HG03378 (cell line): ENCODE data around the gene PLCG2.
"Not testable (repeated sequence)": the region's sequence is repeated elsewhere in the genome, so short reads cannot be mapped to it uniquely, and the experiment has no call there.

Experiments
- ATAC-seq: cut with Tn5 transposase; IDR thresholded peaks from one replicate; pipeline ENCODE4 v1.9.1; 2021; ENCODE audit warnings: mild to moderate bottlenecking, moderate library complexity; ENCODE audit not compliant: unreplicated experiment

Gene PLCG2

DNA sequence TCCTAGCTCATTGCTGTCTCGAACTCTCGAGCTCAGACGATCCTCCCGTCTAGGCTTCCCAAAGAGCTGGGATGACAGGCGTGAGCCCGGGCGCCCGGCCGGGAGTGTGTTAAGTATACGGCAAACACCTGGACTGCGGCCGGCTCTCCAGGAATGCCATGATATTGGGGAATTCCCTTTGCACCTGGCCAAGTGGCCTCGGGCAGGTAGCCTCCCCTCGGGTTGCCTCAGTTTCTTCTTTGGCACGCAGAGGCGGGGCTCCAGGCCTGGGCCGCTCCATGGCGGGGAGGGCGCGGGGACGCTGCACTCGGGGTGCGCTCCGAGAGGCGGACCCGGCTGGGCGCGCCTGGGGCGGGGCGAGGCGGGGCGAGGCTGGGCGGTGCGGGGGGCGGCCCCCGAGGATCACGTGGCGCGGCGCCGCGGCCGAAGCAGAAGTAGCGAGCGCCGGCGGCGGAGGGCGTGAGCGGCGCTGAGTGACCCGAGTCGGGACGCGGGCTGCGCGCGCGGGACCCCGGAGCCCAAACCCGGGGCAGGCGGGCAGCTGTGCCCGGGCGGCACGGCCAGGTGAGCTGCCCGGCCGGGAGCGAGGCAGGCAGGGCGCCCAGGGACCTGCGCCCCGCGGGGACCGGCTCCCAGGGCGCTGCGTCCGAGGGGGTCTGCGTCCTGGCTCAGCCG lies at the start of gene PLCG2:
Gene PLCG2, plus strand, starts transcription at position 431 of the 675 bp plus-strand sequence. CDS start 6,699 bp downstream, outside the sequence.
- peak; percentile 64 for ATAC-seq

DNA sequence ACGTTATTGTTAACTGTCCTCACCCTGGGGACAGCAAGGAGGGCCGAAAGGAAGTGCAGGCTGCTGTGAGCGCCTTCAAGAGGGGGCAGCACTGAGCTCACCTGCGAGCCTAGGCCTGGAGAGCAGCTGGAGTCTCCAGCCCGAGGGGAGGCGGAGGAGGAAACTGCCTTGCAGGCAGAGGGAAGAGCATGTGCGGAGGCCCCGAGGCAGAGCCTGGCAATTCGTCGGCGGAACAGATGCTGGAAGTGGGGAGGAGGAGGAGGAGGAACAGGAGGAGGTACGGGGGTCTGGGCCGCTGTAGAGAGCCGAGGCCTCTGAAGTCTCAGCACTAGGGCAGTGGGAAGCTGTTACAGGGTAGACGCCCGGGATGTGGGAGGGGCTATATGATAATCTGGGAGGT lies 49.6 kb upstream of the PLCG2 start:
- no peak for ATAC-seq

DNA sequence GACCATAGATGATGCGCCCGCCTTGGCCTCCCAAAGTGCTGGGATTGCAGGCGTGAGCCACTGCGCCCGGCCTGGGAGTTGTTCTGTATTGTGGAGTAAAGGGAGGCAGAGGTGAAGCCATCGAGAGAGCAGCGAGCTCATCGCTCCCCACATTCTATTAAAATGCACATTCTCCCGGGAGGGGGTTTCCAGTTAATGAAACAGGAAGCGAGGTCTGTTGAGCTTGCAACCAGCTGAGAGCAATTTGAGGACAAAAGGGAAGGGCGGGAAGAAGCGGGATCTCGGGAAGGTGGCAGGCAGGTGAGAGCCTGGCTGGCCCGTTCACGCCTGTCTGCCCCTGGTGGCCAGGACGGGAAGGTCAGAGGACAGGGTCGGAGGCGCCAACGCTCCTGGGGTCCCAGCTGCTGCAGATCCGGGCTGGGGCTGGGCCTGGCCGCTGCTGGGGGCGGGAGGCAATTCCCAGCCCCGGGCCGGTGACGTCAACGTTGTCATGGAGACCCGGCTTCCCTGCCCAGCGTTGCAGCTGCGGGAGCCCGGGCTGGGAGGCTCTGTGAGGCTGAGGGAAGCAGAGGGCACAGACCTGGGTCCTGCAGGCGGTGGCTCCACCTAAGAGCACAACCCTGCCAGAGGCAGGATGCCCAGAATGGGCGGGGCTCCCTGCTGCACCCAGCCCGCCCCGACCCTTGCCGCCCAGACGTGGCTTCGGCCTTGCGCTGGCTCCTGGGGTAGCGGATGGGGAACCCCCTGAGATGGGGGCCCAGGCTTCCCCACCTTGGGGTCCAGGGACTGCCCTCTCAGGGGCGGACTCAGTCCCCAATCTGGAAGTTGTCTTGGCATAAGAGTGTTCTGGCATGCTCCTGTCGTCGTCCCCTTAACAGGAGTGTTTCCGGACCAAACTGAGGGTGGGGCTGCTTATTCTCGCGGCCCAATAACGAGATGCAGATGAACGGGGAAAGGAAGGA lies 48.7 kb upstream of the PLCG2 start:
- ATAC-seq = peak; percentile 65

DNA sequence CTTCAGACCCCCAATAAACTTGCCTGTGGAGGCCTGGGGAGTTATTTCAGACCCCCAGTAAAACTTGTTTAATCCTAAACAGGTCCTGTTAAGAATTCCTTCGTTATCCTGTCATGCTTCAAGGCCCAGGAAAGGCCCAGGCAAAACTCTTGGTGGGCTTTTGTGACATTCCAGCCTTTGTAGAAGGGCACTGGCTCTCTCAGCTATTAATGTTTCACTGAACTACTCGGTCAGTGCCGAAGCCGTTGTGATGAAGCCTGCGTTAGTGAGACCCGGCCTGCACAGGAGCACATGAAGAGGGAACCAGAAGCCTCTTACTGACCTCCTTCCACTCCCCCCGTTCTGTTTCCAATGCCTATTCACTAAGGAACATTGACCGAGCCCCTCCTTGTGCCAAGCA lies 47.4 kb upstream of the PLCG2 start:
- no peak for ATAC-seq

DNA sequence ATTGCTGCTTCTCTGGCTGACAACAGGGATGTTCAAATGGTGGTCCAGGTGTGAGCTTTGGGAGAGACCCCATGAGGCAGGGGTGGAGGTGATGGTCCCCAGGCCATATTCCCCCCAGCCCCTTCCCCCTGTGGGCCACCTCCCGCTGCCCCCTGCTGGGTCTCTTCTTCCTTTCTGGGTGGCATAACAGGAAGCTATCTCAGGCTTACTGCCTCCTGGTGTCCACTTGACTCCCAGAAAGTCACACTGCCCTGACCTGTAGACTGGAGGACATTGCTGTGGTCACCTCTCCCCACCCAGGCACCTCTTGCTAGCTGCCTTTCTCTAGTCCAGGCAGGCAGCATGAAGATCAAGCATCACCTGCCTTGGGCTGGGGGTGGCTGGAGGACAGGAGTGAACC lies 46.4 kb upstream of the PLCG2 start:
- ATAC-seq = no peak

DNA sequence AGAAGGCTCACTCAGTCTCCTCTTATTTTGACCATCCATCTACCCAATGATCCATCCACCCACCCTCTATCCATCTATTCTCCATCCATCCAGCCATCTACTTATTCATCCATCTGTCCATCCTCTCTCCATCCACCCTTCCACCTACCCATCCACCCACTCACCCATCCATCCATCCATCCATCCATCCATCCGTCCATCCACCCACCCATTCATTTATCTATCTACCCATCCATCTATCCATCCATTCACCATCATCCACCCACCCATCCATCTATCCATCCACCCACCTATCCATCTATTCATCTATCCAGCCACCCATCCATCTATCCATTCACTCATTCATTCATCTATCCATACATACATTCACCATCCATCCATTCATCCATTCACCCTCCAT lies 45.8 kb upstream of the PLCG2 start:
- ATAC-seq = no peak

DNA sequence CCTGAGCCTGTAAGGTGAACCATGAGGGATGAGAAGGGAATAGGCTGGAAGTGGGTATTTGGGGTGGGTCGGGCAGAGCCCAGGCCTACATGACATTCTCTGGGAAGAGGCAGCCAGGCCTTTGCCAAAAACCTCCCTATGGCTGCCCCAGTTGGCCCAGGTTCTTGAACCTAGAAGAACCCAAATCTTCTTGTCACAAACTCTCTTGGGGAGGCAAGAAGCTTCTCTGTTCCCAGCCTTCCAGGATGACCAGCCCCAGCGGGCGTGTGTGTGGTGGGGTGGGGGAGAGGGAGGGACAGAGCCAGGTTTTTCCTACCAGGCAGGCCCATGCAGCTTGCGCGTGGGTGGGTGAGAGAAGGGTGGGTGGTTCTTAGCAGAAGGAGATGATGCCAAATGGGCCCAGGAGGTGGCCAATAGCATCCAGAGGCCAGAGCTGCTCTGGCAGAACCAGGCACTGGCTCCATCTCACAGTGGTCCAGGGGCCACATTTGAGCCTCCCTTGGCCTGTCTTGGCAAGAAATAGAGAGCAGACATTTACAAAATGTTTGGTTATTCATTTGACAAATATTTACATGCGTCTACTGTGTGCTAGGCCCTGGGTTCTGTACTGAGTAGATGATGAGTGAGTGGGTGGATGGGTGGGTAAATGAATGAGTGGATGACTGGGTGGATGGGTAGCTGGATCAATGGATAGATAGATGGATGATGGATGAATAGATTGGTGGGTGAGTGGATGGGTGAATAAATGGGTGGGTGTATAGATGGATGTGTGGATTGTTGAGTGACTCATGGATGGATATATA lies 44.3 kb upstream of the PLCG2 start:
- ATAC-seq = no peak

DNA sequence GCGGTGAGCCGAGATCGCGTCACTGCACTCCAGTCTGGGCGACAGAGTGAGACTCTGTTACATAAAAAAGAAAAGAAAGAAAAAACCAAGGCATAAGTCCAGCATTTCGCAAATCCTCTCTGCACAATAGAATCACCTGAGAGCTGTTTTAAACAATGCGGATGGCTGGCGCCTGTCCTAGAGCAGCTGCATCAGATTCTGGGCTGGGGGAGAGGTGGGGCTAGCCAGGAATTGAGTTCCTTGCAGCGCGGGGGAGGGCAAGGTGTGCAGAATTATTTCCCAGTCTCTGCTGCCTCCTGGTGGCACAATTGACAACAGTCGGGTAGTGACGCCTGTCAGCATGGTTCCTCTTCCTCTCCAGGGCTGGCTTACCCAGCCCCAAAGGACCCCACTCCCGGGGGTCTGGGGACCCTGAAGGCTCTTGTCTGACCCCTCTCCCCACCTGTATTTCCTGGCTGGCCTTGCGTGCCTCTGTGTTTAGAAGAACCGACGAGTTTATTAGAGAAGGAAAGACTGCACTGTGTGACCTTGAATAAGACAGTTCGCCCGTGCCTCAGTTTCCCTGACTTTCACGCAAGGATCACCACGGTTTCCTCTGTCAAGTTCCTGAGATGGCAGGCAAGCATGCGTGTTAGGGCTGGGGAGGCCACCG lies 41.1 kb upstream of the PLCG2 start:
- ATAC-seq = peak; percentile 44

DNA sequence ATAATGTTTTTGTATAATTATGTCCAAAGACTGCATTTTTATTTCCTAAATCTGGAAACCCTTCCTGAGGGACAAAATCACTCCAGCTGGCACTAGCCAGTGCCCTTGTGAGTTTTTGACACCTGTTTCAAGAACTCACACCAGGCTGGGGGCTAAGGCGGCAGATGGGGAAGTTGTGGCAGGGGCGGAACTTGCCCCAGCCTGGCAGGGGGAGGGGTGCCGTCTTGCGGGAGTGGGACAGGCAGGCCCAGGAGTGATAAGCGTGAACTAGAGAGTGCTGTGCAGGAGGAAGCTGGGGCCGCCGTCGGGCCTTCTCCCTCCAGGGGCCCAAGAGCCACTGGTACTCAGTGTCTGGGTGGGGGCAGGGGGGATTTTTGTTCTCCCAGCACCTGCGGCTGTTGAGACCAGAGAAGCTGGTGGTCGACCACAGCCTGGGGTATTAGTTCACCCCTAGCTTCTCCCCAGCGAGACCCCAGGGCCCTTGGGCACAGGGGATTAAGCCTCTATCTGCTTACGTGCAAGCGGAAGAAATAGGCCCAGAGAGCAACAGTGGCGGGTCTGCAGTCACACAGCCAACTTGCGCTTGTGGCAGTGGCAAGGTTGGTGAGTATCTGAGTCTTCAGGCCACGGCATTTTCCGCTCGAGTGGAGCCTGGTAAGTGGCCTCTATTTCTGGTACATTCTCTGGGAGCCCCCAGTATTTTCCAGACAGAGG lies 40.2 kb upstream of the PLCG2 start:
- ATAC-seq = no peak

DNA sequence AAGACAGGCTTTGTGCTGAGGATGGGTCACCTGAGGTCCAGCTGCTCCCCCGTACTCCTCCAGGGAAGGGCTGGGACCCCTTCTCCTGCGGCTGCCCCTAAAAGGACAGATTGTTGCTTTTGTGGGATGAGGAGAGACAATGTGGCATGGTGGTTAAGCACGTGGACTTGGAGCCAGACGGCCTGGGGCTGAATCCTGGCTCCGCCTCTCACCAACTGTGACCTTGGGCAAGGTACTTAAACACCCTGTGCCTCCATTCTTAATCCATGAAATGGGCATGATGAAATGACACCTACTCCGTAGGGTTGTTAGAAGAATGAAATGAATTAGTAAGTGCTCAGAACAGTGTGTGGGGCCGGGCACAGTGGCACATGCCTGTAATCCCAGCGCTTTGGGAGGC lies 39.6 kb upstream of the PLCG2 start:
- ATAC-seq = no peak

DNA sequence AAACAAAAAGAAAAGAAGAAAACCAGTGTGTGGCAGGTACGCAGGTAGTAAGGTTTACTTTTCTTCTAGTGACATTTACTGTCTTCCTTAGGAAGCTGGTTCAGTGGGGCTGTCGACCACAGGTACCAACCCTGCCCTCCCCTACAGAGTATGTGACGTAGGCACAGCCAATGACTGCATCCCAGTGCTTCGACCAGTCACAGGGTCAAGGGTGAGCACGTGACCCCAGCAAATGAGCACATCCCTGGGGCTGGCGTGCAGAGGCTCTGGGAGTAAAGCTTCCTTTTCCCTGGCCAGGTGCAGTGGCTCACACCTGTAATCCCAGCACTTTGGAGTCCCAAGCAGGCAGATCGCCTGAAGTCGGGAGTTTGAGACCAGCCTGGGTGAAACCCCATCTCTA lies 38.9 kb upstream of the PLCG2 start:
- peak; percentile 42 for ATAC-seq

DNA sequence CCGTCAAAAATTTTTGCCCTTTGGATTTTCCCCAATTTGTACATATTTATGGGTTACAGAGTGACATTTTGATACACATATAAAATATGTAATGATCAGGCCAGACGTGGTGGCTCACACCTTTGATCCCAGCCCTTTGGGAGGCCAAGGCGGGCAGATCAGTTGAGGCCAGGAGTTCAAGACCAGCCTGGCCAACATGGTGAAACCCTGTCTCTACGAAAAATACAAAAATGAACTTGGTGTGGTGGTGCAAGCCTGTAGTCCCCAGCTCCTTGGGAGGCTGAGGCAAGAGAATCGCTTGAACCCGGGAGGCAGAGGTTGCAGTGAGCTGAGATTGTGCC lies 37.7 kb upstream of the PLCG2 start:
- ATAC-seq = not testable (repeated sequence)

DNA sequence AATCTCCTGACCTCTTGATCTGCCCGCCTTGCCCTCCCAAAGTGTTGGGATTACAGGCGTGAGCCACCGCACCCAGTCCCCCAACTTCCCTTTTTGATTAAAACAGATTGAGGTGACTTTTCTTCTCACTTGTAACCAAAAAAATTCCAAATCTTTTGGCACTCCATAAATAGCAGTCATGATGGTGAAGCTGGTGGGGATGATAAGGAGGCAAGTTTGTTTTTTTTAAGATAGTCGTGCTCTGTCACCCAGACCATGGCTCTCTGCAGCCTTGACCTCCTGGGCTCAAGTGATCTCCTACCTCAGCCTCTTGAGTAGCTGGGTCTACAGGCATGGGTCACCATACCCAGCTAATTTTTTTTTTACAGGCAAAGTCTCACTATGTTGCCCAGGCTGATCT lies 34.7 kb upstream of the PLCG2 start:
- no peak for ATAC-seq

DNA sequence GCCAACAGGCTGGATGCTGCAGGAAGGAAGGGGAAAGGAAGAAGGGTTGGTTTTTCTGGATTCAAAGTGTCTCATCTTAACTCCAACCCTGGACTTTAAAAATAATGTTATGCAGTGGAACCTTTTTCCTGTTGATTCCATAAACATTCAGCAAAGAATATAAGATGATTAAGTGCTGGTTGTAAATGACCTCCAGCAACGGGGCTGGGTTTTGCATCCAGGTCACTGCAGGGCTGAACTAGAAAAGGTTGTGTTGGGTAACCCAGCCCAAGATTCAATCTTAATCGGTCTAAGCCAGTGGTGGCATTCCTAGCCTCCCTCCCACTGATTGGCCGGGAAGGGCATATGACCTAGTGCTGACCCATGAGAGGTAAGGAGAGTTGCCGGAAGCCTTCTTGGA lies 34.2 kb upstream of the PLCG2 start:
- no peak for ATAC-seq

DNA sequence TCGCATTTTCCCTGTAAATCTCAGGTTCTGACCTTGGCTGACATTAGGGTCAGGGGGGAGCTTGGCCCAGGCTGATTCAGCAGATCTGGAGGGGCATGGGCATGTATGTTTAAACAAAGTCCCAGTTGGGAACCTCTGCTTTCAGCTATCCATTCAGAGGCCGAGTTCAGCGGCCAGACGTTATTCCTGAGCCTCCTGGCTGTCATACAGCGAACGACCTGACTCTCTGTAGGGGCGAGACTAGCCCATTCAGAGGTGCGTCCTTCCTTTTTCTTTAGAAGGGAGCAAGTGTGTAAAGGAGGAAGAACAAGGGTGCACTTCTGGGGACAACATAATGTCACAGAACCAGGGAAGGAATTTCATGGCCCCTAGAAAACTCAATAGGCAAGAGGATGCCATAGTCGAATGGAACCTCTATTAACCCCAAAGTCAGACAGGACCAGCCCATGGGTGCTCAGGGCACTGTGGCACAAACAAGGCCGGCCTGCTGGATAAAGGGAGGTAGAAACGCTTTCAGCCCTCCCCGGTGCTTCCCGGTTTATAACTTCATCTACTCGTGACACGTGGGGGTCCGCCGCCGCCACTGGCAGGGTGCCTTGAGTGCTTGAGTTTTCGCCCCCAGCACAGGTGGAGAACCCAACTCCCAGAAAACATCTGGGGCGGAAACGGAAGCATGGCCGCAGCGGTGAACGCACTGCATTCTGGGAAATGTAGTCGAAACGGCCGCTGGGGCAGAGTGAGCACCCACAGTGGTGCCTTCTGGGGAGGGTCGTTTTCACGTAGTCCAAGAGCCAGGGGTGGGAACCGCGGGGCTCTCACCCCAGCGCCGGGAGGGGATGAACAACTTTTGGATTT lies 33.2 kb upstream of the PLCG2 start:
- no peak for ATAC-seq

DNA sequence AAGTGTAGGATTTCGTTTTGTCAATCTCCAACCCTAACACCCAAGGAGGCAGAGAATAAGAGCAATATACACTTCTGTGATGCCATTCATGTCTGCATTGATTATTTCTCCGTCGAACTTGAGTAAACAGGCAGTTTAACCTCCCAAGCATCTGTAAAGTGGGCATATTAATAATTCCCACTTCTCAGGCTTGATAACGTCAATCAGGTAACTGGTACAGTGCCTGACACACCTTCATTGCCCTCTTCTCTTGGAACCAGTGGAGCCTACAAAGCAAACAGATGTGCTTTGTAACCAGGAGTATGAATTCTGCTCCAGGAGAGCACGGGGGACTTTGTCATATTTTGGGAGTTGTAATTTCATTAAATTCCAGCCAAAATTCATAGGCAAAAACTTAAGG lies 32.5 kb upstream of the PLCG2 start:
- no peak for ATAC-seq

DNA sequence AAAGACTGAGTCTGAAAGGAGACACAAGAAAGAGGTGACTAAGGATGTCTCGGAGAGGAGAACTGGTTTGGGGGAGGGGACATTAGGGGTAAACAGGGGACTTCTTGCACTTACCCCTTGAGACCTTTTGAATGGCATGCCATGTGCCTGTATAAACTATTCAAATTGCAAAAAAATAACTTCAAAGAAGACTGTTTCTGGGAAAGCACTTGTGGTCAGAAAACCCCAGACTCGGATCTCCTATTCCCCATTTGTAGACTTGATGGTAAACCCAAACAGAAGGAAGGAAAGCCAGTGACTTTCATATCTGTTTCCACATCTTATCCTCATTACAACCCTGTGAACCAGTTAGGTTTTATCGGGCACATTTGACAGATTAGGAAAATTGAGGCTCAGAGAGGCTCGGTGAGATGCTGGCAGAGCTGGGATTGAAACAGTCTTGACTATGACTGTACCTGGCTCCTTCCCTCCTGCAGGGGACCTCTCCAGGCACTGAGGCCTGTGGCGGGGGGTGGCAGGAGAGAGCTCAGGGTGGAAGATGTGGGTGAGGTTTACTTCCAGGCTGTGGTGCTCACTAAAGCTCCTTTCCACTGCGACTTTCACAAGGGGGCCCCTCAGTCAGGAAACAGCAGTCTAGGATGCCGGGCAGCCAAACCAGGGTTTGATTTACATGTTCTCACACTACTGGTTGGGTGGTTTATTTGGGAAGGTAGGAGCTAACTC lies 30.5 kb upstream of the PLCG2 start:
- no peak for ATAC-seq

DNA sequence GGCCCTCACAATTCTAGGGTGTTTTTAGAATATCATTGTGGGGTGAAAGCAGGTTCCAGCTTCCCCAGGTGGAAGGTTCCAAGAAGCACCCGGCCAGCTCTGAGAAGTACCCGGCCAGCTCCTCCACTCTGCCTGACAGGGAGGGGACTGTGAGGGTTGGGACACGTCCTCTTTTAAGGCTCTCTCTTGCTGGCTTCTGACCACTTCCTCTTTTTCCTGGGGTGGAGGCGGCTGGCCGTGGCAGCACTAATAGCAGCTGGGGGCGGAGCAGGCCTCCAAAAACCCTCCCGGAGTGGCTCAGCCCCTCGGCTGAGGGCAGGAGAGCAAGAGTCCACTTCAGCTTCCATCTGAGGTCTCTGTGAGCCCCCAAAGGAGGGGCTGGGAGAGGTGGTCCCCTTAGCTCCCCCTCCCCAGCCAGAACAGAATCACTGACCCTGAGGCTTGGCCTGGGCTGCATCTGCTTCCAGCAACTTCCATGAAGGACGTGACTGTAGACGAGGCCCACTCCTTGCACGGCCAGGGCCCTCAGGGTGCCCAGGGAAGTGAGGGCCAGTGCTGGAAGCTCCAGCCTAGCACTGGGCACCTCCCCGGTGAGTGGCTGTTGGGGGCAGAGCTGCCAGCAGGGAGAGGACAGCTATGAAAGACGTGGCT lies 26.7 kb upstream of the PLCG2 start:
- peak; percentile 90 for ATAC-seq
